ENCODE measurements around the gene ZBTB16.

Gene ZBTB16

DNA sequence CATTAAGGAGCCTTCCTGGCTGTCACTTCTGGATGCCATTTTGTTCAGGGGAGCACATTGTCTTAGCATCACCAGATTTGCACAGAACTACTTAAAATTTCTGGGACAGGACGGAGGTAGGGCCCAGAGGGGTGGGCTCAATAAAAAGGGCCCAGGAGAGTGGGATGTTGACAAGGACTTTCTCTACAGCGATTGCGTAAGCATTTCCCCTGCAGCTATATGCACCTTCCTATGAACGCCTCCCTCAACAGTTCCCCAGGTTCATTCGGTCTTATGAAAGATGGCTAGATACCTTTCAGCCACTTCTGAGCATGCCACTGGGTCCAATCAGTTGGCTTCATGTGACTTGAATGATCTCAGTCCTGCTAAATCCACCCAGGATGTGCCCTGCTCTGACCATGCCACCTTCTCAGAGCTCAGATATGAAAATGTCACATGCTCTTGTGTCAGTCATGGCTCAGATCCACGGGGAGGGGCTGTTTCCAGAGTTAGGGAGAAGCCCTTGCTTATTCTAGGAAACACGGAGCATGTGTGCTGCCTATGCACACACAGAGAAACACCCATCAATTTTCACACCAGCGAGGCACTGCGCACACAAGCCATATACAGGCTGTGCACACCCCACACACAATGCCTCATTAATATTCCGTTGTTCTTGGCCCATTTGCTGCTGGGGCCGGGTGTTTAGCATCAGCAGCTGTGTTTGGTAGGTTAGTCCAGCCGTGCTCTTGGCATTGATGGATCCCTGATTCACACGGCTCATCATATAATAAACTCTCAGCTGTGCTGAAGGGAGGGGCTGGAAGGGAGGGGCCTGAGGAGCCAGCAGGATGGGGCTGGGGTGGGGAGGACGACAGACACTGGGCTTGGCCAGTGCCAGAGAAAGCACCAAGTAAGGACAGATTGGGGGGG lies 184.2 kb downstream of the ZBTB16 start:
- H4K5ac ChIP-seq (ENCODE audit: low read length), result no peak overlapping the region
- no peak overlapping the region for H2BK5ac ChIP-seq (ENCODE audit: low read length)
- H2BK15ac ChIP-seq (replicated peaks; ENCODE audit: low read depth), result no peak overlapping the region
- H3K9ac ChIP-seq (ENCODE audit: low read length), result no peak overlapping the region
- H2AK5ac ChIP-seq (ENCODE audit: low read length), result no peak overlapping the region
- no peak for DNase-seq
- no peaks in the 10 kb centered on the region for H3K79me1 ChIP-seq (ENCODE audit: low read length)
- H3K79me2 ChIP-seq (ENCODE audit: control insufficient read depth, insufficient read depth, low read length), result no peaks in the 10 kb centered on the region
- no peak overlapping the region for H3K4me2 ChIP-seq (ENCODE audit: low read length)
- H3K18ac ChIP-seq (ENCODE audit: low read length), result no peak overlapping the region
- no peaks in the 10 kb centered on the region for H3K36me3 ChIP-seq (ENCODE audit: control insufficient read depth, insufficient read depth, low read length)
- H3K4me1 ChIP-seq (ENCODE audit: control insufficient read depth, low read depth, low read length), result no peaks in the 10 kb centered on the region
- H3K4me3 ChIP-seq (ENCODE audit: low read length), result no peak overlapping the region
- H4K8ac ChIP-seq (ENCODE audit: low read depth, low read length), result no peak overlapping the region
- no peaks in the 10 kb centered on the region for H3K27me3 ChIP-seq (ENCODE audit: insufficient read depth, low read length, poor library complexity)
- WGBS (ENCODE audit: extremely low coverage, insufficient coverage, low lambda C conversion rate), result no CpG with 5 or more reads among the region's 14 CpGs
- no peak overlapping the region for H3K23ac ChIP-seq (ENCODE audit: low read length)
- no peak overlapping the region for H3K56ac ChIP-seq (ENCODE audit: low read length)
- H3K27ac ChIP-seq (ENCODE audit: low read depth, low read length), result no peak overlapping the region
- no peak overlapping the region for H2BK120ac ChIP-seq (ENCODE audit: low read depth, low read length)
- H3K4ac ChIP-seq (ENCODE audit: low read depth, low read length), result no peak overlapping the region

DNA sequence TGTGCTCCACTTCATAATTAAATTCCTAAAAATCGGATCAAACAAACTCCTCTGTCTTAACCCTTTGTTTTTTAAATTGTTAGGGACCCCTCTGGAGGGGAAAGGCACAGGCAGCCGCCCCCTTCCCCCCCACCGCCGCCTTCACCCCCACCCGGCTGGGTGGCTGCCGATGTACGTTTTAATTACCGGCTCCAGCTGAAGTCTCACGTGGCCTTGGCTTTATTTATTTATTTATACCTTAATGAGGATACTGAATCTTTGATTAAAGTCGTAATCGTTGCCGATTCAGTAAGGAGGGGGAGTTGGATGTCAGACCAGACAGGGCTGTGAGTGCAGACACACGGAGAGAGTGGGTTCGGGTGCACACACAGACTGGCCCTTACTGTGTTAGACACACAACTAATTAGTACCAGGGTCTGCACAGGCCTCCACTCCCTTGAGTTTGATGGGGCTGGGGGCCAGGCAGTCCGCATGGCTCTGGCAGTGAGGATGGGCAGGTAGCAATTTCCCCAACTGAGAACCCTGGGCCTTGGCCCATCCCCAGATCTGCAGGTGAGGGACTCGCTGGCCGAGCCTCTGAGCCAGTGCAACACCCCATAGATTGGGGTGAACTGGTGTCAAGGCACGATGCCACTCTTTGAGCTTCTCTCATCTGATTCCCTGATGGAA lies 185.3 kb downstream of the ZBTB16 start:
- no peak overlapping the region for H3K27ac ChIP-seq (ENCODE audit: low read depth, low read length)
- H3K23ac ChIP-seq (ENCODE audit: low read length), result no peak overlapping the region

GRCh38 chr11:114246321-114247069 lies 187.0 kb downstream of the ZBTB16 start:
- Histone ChIP-seq H3K4me3 (ENCODE audit: low read length) (no peak overlapping the region), H4K8ac (ENCODE audit: low read depth, low read length) (no peak overlapping the region), H3K27me3 (ENCODE audit: insufficient read depth, low read length, poor library complexity) (no peaks in the 10 kb centered on the region), H3K4me1 (ENCODE audit: control insufficient read depth, low read depth, low read length) (no peaks in the 10 kb centered on the region), H3K79me1 (ENCODE audit: low read length) (no peaks in the 10 kb centered on the region), H2BK5ac (ENCODE audit: low read length) (no peak overlapping the region), H3K36me3 (ENCODE audit: control insufficient read depth, insufficient read depth, low read length) (no peaks in the 10 kb centered on the region), H2BK15ac (replicated peaks; ENCODE audit: low read depth) (no peak overlapping the region), H3K4ac (ENCODE audit: low read depth, low read length) (no peak overlapping the region), H4K5ac (ENCODE audit: low read length) (no peak overlapping the region), H3K27ac (ENCODE audit: low read depth, low read length) (no peak overlapping the region), H3K18ac (ENCODE audit: low read length) (no peak overlapping the region), H2BK120ac (ENCODE audit: low read depth, low read length) (no peak overlapping the region), H3K56ac (ENCODE audit: low read length) (no peak overlapping the region), H3K79me2 (ENCODE audit: control insufficient read depth, insufficient read depth, low read length) (no peaks in the 10 kb centered on the region), H2AK5ac (ENCODE audit: low read length) (no peak overlapping the region), H3K4me2 (ENCODE audit: low read length) (no peak overlapping the region), H3K9ac (ENCODE audit: low read length) (no peak overlapping the region), H3K23ac (ENCODE audit: low read length) (no peak overlapping the region)
- DNase-seq, result no peak
- no CpG with 5 or more reads among the region's 8 CpGs for WGBS (ENCODE audit: extremely low coverage, insufficient coverage, low lambda C conversion rate)

More for the DNA sequence above, 185.3 kb downstream of the ZBTB16 start:
- no peaks in the 10 kb centered on the region for H3K79me2 ChIP-seq (ENCODE audit: control insufficient read depth, insufficient read depth, low read length)
- no peak overlapping the region for H3K9ac ChIP-seq (ENCODE audit: low read length)
- H3K36me3 ChIP-seq (ENCODE audit: control insufficient read depth, insufficient read depth, low read length), result no peaks in the 10 kb centered on the region
- no peak overlapping the region for H3K4me2 ChIP-seq (ENCODE audit: low read length)
- H2BK5ac ChIP-seq (ENCODE audit: low read length), result no peak overlapping the region
- H3K56ac ChIP-seq (ENCODE audit: low read length), result no peak overlapping the region
- no peaks in the 10 kb centered on the region for H3K79me1 ChIP-seq (ENCODE audit: low read length)
- H2BK120ac ChIP-seq (ENCODE audit: low read depth, low read length), result no peak overlapping the region
- H2AK5ac ChIP-seq (ENCODE audit: low read length), result no peak overlapping the region
- no peaks in the 10 kb centered on the region for H3K4me1 ChIP-seq (ENCODE audit: control insufficient read depth, low read depth, low read length)
- no peak overlapping the region for H3K18ac ChIP-seq (ENCODE audit: low read length)
- H4K5ac ChIP-seq (ENCODE audit: low read length), result no peak overlapping the region
- no peak overlapping the region for H2BK15ac ChIP-seq (replicated peaks; ENCODE audit: low read depth)
- H3K4me3 ChIP-seq (ENCODE audit: low read length), result no peak overlapping the region
- DNase-seq, result no peak
- no CpG with 5 or more reads among the region's 18 CpGs for WGBS (ENCODE audit: extremely low coverage, insufficient coverage, low lambda C conversion rate)
- no peaks in the 10 kb centered on the region for H3K27me3 ChIP-seq (ENCODE audit: insufficient read depth, low read length, poor library complexity)
- H4K8ac ChIP-seq (ENCODE audit: low read depth, low read length), result no peak overlapping the region
- no peak overlapping the region for H3K4ac ChIP-seq (ENCODE audit: low read depth, low read length)

DNA sequence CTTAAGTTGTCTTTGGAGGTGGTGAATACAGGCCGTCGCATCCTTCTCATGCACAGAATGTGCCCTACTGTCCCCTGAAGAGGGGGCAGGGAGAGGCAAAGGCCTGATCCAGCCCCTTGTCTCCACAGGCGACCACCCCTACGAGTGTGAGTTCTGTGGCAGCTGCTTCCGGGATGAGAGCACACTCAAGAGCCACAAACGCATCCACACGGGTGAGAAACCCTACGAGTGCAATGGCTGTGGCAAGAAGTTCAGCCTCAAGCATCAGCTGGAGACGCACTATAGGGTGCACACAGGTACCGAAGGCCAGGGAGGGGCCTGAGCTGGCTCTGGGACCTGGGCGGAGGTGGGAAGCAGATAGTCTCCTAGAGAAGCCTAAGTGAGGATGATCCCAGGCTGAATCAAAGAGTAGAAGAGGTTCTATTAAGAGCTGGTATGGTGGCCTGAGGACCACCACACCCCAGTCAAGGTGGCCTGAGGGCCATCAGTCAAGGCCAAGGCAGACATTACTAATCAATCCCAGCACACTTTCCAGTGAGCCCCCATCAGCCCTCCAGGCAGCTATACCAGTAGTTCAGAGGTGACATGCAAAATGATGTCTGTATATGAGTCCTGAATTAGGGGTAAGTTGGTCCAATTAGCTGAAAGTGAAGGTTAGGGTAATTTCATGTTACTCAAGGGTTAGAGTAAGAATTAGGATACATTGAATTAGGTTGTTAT lies 187.7 kb downstream of the ZBTB16 start:
- H2AK5ac ChIP-seq (ENCODE audit: low read length), result no peak overlapping the region
- no peak overlapping the region for H3K4ac ChIP-seq (ENCODE audit: low read depth, low read length)
- H3K9ac ChIP-seq (ENCODE audit: low read length), result no peak overlapping the region
- no peak overlapping the region for H4K8ac ChIP-seq (ENCODE audit: low read depth, low read length)
- no peak overlapping the region for H4K5ac ChIP-seq (ENCODE audit: low read length)
- no peak overlapping the region for H3K56ac ChIP-seq (ENCODE audit: low read length)
- H3K79me2 ChIP-seq (ENCODE audit: control insufficient read depth, insufficient read depth, low read length), result no peaks in the 10 kb centered on the region
- H3K4me1 ChIP-seq (ENCODE audit: control insufficient read depth, low read depth, low read length), result peaks cover 2% of the 10 kb centered on the region
- no peak overlapping the region for H3K4me3 ChIP-seq (ENCODE audit: low read length)
- H2BK5ac ChIP-seq (ENCODE audit: low read length), result no peak overlapping the region
- no peaks in the 10 kb centered on the region for H3K36me3 ChIP-seq (ENCODE audit: control insufficient read depth, insufficient read depth, low read length)
- no peak overlapping the region for H2BK15ac ChIP-seq (replicated peaks; ENCODE audit: low read depth)
- no peak overlapping the region for H3K18ac ChIP-seq (ENCODE audit: low read length)
- no peak overlapping the region for H2BK120ac ChIP-seq (ENCODE audit: low read depth, low read length)
- peak overlapping the region; percentile 85 for H3K23ac ChIP-seq (ENCODE audit: low read length)
- no CpG with 5 or more reads among the region's 11 CpGs for WGBS (ENCODE audit: extremely low coverage, insufficient coverage, low lambda C conversion rate)
- no peaks in the 10 kb centered on the region for H3K27me3 ChIP-seq (ENCODE audit: insufficient read depth, low read length, poor library complexity)
- no peak for DNase-seq
- H3K4me2 ChIP-seq (ENCODE audit: low read length), result no peak overlapping the region
- no peak overlapping the region for H3K27ac ChIP-seq (ENCODE audit: low read depth, low read length)
- H3K79me1 ChIP-seq (ENCODE audit: low read length), result no peaks in the 10 kb centered on the region

DNA sequence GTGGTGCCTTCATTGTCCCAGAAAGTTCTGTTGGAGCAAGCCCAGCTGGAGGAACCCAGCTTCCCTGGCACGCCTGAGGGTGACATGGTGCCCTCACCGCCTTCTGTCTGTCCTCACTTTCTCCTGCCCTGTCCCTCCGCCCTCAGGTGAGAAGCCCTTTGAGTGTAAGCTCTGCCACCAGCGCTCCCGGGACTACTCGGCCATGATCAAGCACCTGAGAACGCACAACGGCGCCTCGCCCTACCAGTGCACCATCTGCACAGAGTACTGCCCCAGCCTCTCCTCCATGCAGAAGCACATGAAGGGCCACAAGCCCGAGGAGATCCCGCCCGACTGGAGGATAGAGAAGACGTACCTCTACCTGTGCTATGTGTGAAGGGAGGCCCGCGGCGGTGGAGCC lies 190.7 kb downstream of the ZBTB16 start:
- no peak for DNase-seq
- Histone ChIP-seq H2BK15ac (replicated peaks; ENCODE audit: low read depth) (no peak overlapping the region), H3K4me2 (ENCODE audit: low read length) (no peak overlapping the region), H2AK5ac (ENCODE audit: low read length) (no peak overlapping the region), H3K27me3 (ENCODE audit: insufficient read depth, low read length, poor library complexity) (no peaks in the 10 kb centered on the region), H3K18ac (ENCODE audit: low read length) (no peak overlapping the region), H2BK120ac (ENCODE audit: low read depth, low read length) (no peak overlapping the region), H3K36me3 (ENCODE audit: control insufficient read depth, insufficient read depth, low read length) (no peaks in the 10 kb centered on the region), H3K4me1 (ENCODE audit: control insufficient read depth, low read depth, low read length) (peaks cover 2% of the 10 kb centered on the region), H3K4ac (ENCODE audit: low read depth, low read length) (no peak overlapping the region), H3K79me1 (ENCODE audit: low read length) (no peaks in the 10 kb centered on the region), H4K8ac (ENCODE audit: low read depth, low read length) (no peak overlapping the region), H3K56ac (ENCODE audit: low read length) (no peak overlapping the region), H3K79me2 (ENCODE audit: control insufficient read depth, insufficient read depth, low read length) (no peaks in the 10 kb centered on the region), H3K23ac (ENCODE audit: low read length) (peak overlapping the region; percentile 20), H3K27ac (ENCODE audit: low read depth, low read length) (no peak overlapping the region), H2BK5ac (ENCODE audit: low read length) (no peak overlapping the region), H4K5ac (ENCODE audit: low read length) (no peak overlapping the region), H3K4me3 (ENCODE audit: low read length) (no peak overlapping the region), H3K9ac (ENCODE audit: low read length) (no peak overlapping the region)
- no CpG with 5 or more reads among the region's 17 CpGs for WGBS (ENCODE audit: extremely low coverage, insufficient coverage, low lambda C conversion rate)
